ENCODE data around the gene PPIL1. TPM values are rescaled to one million over a fixed set of nuclear protein-coding genes. Genes with fewer than 3 reads are reported as not detected.

Gene PPIL1
- total RNA-seq, 2 donors from 2014 or later: 18.7 to 35.9 TPM

- no peaks in the 10 kb centered on the region for H3K9me3 ChIP-seq
- H3K4me3 ChIP-seq: no peak overlapping the region
- WGBS: 10% methylated on average over 2 of the region's 2 CpGs
- peaks cover 0 to 3% of the 10 kb centered on the region in 2 donors for H3K36me3 ChIP-seq
- no peak for TF ChIP-seq CTCF (IDR thresholded peaks at IDR 0.05)
- peak; percentile 82 for TF ChIP-seq POLR2AphosphoS5 (IDR thresholded peaks at IDR 0.05)
- intact Hi-C loops (cut with DNase I): no loop called here
- no peaks in the 10 kb centered on the region for H3K27me3 ChIP-seq (replicated peaks; ENCODE audit: insufficient read depth)
- peak; percentile 91 for DNase-seq (ENCODE audit: low spot score)
- peaks cover 3% of the 10 kb centered on the region for H3K4me1 ChIP-seq (replicated peaks)
- H3K27ac ChIP-seq: peak overlapping the region; percentile 42 to 44
Observed at GRCh38 chr6:36906539-36907325, 32.1 kb upstream of the PPIL1 start.

- no peak for TF ChIP-seq POLR2A (IDR thresholded peaks at IDR 0.05)
- no peak for TF ChIP-seq POLR2AphosphoS5 (IDR thresholded peaks at IDR 0.05)
- TF ChIP-seq CTCF (IDR thresholded peaks at IDR 0.05): no peak
- Histone ChIP-seq H3K27me3 (replicated peaks; ENCODE audit: insufficient read depth) (no peaks in the 10 kb centered on the region), H3K36me3 (peaks cover 3 to 5% of the 10 kb centered on the region in 2 donors), H3K9me3 (no peaks in the 10 kb centered on the region), H3K4me1 (replicated peaks) (peaks cover 3% of the 10 kb centered on the region), H3K4me3 (no peak overlapping the region), H3K27ac (no peak overlapping the region)
- no peak for DNase-seq (ENCODE audit: low spot score)
- 96% methylated on average over 5 of the region's 5 CpGs for WGBS
- intact Hi-C loops (cut with DNase I): no loop called here
Observed at GRCh38 chr6:36904851-36905393, 30.3 kb upstream of the PPIL1 start.

GRCh38 chr6:36904114-36904513 is 29.5 kb upstream of the PPIL1 start:
- Histone ChIP-seq H3K36me3 (peaks cover 3 to 5% of the 10 kb centered on the region in 2 donors), H3K9me3 (no peaks in the 10 kb centered on the region), H3K27me3 (replicated peaks; ENCODE audit: insufficient read depth) (no peaks in the 10 kb centered on the region), H3K4me1 (replicated peaks) (peaks cover 3% of the 10 kb centered on the region), H3K4me3 (no peak overlapping the region), H3K27ac (no peak overlapping the region)
- WGBS: 84% methylated on average over 4 of the region's 4 CpGs
- no peak for DNase-seq (ENCODE audit: low spot score)
- TF ChIP-seq CTCF (IDR thresholded peaks at IDR 0.05) (no peak), POLR2AphosphoS5 (IDR thresholded peaks at IDR 0.05) (no peak), POLR2A (IDR thresholded peaks at IDR 0.05) (no peak)
- intact Hi-C loops (cut with DNase I): no loop called here

GRCh38 chr6:36897609-36898008 is 23.0 kb upstream of the PPIL1 start:
- intact Hi-C loops (cut with DNase I): no loop called here
- 79% methylated on average over 6 of the region's 6 CpGs for WGBS
- Histone ChIP-seq H3K9me3 (no peaks in the 10 kb centered on the region), H3K27ac (no peak overlapping the region), H3K27me3 (replicated peaks; ENCODE audit: insufficient read depth) (no peaks in the 10 kb centered on the region), H3K36me3 (peaks cover 3 to 5% of the 10 kb centered on the region in 2 donors), H3K4me1 (replicated peaks) (no peaks in the 10 kb centered on the region), H3K4me3 (no peak overlapping the region)
- TF ChIP-seq POLR2A (IDR thresholded peaks at IDR 0.05): no peak
- TF ChIP-seq CTCF (IDR thresholded peaks at IDR 0.05): peak in 2 of 4 experiments; percentile 25 to 31
- no peak for DNase-seq (ENCODE audit: low spot score)
